Hair follicular keratinocyte (primary cell): ENCODE measurements around the gene KIR2DL3. TPM values are rescaled to one million over a fixed set of nuclear protein-coding genes. Genes with fewer than 3 reads are reported as not detected.

ENCODE experiments used
- total RNA-seq: library from RNA; depleted of rRNA; stranded (reverse); fragments of >200 nt; gene quantifications from 2 replicates; pipeline ENCODE4 v1.2.3, GENCODE V29; 2015

The KIR2DL3 gene
- not detected in 2 replicates for total RNA-seq

DNA sequence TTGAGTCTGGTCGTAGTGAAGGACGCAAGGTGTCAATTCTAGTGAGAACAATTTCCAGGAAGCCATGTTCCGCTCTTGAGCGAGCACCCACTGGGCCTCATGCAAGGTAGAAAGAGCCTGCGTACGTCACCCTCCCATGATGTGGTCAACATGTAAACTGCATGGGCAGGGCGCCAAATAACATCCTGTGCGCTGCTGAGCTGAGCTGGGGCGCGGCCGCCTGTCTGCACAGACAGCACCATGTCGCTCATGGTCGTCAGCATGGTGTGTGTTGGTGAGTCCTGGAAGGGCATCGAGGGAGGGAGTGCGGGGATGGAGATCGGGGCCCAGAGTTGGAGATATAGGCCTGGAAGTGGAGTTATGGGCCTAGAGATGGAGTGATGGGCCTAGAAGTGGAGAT lies at the start of gene KIR2DL3:
Gene KIR2DL3, plus strand, starts transcription at position 208 of the 400 bp plus-strand sequence. Its CDS starts 33 bp downstream, at position 241.

DNA sequence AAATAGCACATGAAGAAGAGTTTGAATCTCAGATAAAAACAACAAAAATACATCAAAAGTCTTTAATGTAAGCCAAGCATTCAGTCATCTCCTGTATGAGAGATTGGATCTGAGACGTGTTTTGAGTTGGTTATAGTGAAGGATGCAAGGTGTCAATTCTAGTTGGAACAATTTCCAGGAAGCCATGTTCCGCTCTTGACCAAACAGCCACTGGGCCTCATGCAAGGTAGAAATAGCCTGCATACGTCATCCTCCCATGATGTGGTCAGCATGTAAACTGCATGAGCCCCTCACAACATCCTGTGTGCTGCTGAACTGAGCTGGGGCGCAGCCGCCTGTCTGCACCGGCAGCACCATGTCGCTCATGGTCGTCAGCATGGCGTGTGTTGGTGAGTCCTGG lies 14.2 kb upstream of the KIR2DL3 start, which contains the start of gene KIR3DL3:
Gene KIR3DL3, plus strand, starts transcription at position 301 of the 400 bp plus-strand sequence. Its CDS starts 55 bp downstream, at position 356.

DNA sequence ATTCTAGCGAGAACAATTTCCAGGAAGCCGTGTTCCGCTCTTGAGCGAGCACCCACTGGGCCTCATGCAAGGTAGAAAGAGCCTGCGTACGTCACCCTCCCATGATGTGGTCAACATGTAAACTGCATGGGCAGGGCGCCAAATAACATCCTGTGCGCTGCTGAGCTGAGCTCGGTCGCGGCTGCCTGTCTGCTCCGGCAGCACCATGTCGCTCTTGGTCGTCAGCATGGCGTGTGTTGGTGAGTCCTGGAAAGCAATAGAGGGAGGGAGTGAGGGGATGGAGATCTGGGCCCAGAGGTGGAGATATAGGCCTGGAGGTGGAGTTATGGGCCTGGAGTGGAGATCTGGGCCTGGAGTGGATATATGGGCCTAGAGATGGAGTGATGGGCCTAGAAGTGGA lies 31.3 kb downstream of the KIR2DL3 start, which contains the start of gene KIR2DL1:
Gene KIR2DL1, plus strand, starts transcription at position 148 of the 400 bp plus-strand sequence. Its CDS starts 58 bp downstream, at position 206.

Other genes with a start within 250 kb of the KIR2DL3 start
- not detected in 2 replicates for gene LAIR2, start 235.7 kb upstream of the KIR2DL3 start, total RNA-seq
- not detected in 2 replicates for gene LILRA2, start 164.7 kb upstream of the KIR2DL3 start, total RNA-seq
- not detected in 2 replicates for gene LILRA1, start 144.9 kb upstream of the KIR2DL3 start, total RNA-seq
- not detected in 2 replicates for gene LILRB1, start 108.0 kb upstream of the KIR2DL3 start, total RNA-seq
- gene LILRB4, start 75.5 kb upstream of the KIR2DL3 start, total RNA-seq: not detected in 2 replicates
- not detected in 2 replicates for gene KIR3DL3, start 14.1 kb upstream of the KIR2DL3 start, total RNA-seq
- not detected in 2 replicates for gene KIR2DL1, start 31.3 kb downstream of the KIR2DL3 start, total RNA-seq
- gene KIR2DL4, start 65.1 kb downstream of the KIR2DL3 start, total RNA-seq: not detected in 2 replicates
- not detected in 2 replicates for gene KIR3DL1, start 78.0 kb downstream of the KIR2DL3 start, total RNA-seq
- not detected in 2 replicates for gene KIR2DS4, start 94.2 kb downstream of the KIR2DL3 start, total RNA-seq
- not detected in 2 replicates for gene KIR3DL2, start 111.9 kb downstream of the KIR2DL3 start, total RNA-seq
- not detected in 2 replicates for gene FCAR, start 135.7 kb downstream of the KIR2DL3 start, total RNA-seq
- not detected in 2 replicates for gene NCR1, start 167.6 kb downstream of the KIR2DL3 start, total RNA-seq
- not detected in 2 replicates for gene NLRP7, start 209.0 kb downstream of the KIR2DL3 start, total RNA-seq
- 35.5 and 39.8 TPM in 2 replicates for gene NLRP2, start 227.9 kb downstream of the KIR2DL3 start, total RNA-seq